ENCODE data around the gene GTPBP8.

GRCh38 chr3:112987710-112988334, 3.0 kb upstream of the GTPBP8 start:
- TF ChIP-seq CTCF (IDR thresholded peaks at IDR 0.05; ENCODE audit: insufficient read depth, low read depth, low read length) (no peak), EZH2 (IDR thresholded peaks at IDR 0.05; ENCODE audit: insufficient read depth, low read length) (no peak)

All from astrocyte (in vitro differentiated cells and primary cell).